ENCODE measurements around the gene JAKMIP2.
A peak's percentile ranks its signal among the peaks of the same experiment; 100 is the strongest.
"Not testable (repeated sequence)": the region's sequence is repeated elsewhere in the genome, so short reads cannot be mapped to it uniquely, and the experiment has no call there.

The JAKMIP2 gene

GRCh38 chr5:147586832-147587231, 195.7 kb downstream of the JAKMIP2 start:
- no peak for FAIRE-seq

DNA sequence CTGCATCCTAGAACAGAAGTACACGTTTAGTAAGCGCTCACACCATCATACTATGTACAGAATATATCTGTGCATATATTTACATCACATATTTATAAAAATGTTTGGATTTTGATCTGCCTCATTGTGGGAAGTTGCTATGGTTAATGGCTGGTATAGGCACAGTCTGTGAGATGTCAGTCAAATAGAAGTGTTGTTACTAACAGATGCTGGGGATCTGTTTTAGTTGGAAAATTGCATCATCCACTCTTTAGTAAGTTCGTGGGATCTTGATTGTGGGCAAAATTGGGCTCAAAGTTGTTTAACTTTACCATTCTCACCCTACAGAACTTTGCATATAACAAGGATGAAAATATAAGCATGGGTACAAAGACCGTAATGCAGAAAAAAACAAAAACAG, 196.3 kb downstream of the JAKMIP2 start:
- FAIRE-seq: no peak

GRCh38 chr5:147582272-147582671, 200.3 kb downstream of the JAKMIP2 start:
- not testable (repeated sequence) for FAIRE-seq

GRCh38 chr5:147580418-147580817, 202.1 kb downstream of the JAKMIP2 start:
- FAIRE-seq: not testable (repeated sequence)

GRCh38 chr5:147578228-147579024, 204.1 kb downstream of the JAKMIP2 start:
- FAIRE-seq: peak; percentile 94

DNA sequence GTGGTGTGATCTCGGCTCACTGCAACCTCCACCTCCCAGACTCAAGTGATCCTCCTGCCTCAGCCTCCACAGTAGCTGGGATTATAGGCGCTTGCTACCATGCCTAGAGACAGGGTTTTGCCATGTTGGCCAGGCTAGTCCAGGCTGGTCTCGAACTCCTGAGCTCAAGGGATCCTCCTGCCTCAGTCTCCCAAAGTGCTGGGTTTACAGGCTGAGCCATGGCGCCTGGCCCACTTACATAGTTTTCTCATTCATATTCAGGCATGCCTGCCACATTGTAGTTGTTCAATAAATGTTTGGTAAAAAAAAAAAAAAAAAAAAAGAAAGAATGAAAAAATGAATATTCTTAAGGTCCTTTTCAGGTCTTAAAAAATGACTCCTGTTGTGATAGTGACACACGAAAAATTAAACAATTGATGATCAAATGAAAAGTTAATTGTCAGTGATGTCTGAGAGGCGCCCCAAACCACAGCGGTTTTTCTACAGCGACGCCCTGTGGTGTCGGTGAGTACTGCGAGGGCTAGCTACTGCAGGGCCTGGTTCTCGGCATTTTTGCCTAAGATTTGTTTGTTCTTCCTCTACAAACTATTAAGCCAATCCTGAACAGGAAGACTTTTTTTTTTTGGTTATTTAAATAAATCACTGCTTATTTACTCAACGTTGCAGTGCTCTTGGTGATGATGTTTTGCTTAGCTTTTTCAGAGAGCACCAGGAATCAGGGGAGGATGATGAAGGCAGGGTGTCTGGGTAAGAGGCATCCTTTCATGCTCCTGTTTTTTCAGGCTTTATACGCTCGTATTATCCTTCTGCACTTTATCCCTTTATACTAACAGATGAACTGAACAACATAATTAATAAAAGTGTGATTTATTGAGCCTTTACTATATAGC, 205.6 kb downstream of the JAKMIP2 start:
- FAIRE-seq: peak; percentile 23

- FAIRE-seq: no peak
Observed at GRCh38 chr5:147575598-147575997, 206.9 kb downstream of the JAKMIP2 start.

- FAIRE-seq: no peak
Observed at GRCh38 chr5:147573211-147573610, 209.3 kb downstream of the JAKMIP2 start.

DNA sequence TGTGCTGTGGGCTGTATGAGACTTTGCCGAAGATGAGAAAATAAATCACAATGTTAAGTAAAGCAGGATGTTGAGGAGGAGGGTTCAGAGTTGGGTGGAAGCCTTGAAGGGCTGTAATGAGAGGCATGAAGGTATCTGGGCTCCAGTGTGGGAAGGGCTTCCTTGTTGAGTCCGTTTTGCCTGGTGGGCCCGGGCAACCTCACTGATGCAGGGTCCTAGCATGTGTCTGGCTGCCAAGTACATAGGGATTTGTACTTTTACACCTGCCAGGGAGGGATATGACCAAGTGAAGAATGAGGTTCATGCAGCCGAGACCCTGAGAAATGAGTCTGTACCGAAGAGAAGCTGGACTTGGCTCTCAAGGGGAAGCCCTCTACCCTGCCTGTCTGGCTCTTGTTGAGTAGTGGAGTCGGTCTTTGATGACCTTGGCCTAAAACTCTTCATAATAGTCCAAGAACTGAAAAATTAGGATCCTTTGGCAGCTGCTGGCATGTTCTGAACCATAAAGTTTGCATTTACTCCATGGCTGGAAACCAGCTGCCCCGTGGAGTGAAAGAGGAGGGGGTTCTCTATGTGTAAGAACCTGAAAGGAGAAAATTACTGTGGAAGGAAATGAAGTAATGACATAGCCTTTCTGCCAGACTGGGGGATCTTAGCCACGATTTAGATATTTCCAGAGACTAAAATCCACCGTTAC, 213.7 kb downstream of the JAKMIP2 start:
- FAIRE-seq: no peak

DNA sequence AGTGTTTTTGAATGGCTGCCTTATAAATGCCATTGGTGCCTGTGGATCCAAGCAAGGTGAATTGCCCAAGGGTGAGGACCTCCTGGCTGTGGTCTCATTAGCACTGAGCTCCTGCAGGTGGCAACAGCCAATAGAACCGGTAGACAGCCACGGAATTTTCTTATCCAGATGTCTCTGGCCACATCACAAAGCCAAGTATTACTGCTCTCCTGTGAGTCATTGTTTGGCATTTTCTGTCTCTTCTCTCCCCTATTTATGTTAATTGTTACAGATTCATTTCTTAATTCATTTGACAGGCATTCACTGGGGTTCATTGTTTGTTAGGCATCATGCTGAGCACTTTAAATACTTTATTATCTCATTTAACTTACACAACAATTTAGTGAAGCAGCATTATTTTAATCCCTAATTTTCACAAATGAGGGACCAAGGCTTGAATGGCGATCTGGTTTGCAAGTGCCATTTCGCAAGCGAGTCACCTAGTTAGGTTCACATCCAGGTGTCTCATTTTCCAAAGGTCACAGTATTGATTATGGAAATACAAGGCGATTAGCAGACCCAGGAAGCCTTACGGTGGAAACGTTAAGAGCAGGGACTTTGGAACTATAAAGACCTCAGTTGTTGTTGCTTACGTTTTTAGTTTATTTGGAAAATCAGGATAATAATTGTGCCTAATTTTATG, 214.5 kb downstream of the JAKMIP2 start:
- FAIRE-seq: no peak

GRCh38 chr5:147565524-147565923, 217.0 kb downstream of the JAKMIP2 start:
- no peak for FAIRE-seq

- FAIRE-seq: no peak
Observed at GRCh38 chr5:147564124-147564486, 218.4 kb downstream of the JAKMIP2 start.

GRCh38 chr5:147563466-147564123, 218.9 kb downstream of the JAKMIP2 start:
- FAIRE-seq: no peak

- no peak for FAIRE-seq
Observed at GRCh38 chr5:147561435-147561834, 221.1 kb downstream of the JAKMIP2 start.

DNA sequence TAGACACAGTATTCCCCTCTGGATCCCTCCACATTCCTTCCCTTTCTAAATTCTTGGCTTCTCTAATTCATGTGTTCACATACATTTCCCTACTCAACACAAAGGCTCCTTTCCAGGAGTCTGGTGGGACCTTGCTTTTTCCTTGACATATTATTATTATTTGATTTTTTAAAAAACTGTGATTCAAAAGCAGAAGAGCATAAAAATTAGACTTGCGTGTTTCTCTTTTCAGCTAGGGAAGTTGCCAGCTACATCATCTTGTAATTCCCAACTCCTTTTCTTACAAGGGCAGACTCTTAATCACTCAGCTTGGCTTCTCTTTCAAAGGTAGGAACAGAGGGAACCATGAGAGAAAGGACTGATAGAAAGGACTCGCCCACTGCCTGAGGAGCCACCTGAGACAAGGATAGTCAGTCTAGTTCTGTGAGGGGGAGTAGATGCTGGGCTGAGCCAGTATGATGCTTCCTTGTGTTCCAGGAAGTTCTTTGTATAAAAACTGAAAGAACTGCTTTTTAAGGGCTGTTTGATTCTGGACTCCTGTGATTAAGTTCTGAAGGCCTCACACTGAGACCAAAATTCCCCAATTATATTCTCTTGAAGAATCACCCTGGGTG, 221.7 kb downstream of the JAKMIP2 start:
- no peak for FAIRE-seq

DNA sequence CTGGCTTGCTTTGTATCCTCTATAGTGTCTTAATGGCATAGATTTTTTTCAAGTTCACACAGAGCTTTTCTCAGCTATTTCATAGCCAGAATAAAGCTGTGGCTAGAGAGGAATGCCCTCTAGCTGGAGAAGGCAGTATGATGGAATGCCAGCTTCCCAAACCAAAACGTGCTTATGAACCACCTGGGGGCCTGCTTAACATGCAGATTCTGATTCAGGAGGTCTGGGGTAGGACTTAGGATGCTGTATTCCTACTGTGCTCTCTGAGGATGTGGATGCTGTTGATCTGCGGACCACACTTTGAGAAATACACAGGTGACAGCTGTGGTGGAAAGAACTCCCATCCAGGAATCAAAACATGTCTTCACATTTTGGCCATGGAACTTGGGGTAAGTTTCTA, 222.8 kb downstream of the JAKMIP2 start:
- FAIRE-seq: no peak

GRCh38 chr5:147558826-147559225, 223.7 kb downstream of the JAKMIP2 start:
- FAIRE-seq: peak; percentile 60

DNA sequence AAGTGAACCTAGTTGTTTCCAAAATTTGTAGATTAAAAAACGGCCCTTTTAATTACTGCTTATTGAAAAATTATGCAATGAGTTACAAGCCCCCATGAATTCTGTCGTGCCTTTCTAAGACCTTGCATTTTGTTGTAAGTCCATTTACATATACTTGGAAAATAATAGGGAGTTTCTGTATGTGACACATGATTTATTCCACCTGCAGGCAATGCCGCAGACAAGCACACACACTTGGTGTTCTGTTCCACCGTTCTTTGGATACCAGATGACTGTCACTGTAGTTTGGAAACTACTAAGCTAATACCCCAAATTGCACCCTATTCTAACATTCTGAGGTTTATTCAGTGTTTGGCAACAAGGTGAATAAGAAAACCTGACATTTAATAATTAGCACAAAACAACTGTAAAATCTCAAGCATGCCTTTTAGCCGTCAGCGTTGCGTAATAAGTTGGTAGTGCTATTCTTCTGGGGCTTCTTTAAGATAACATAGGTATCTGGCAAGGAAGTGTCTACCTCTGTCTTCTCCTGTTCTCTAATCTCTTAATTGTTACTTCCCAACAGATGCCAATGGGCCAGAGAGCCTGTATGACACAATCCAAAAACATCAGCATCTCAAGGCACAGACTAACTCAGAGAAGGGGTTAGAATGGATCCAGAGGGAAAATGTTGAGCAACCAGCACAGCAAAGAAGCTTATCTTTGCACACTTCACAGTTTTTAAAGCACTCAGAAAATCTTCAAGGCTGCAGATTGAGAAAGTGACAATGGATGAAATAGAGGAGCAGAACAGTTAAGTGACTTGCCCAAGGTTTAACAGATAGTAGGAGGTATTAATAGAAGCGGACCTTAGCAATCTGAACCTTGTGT, 224.4 kb downstream of the JAKMIP2 start:
- FAIRE-seq: no peak

DNA sequence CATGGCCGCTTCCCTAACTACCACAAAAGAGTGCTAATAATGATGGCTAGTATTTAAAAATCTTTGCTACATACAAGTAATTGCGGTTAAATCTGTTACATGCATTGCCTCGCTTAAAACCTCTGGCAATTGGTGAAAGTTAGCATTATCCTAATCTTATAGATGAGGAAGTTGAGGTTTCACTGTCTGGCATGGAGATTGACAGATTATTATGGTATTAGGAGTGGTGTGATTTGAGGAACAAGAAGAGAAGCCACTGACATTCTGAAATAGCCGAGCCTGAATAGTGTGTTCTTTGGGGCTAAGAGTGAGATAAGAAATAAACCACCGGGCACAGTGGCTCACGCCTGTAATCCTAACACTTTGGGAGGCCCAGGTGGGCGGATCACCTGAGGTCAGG, 227.4 kb downstream of the JAKMIP2 start:
- no peak for FAIRE-seq

DNA sequence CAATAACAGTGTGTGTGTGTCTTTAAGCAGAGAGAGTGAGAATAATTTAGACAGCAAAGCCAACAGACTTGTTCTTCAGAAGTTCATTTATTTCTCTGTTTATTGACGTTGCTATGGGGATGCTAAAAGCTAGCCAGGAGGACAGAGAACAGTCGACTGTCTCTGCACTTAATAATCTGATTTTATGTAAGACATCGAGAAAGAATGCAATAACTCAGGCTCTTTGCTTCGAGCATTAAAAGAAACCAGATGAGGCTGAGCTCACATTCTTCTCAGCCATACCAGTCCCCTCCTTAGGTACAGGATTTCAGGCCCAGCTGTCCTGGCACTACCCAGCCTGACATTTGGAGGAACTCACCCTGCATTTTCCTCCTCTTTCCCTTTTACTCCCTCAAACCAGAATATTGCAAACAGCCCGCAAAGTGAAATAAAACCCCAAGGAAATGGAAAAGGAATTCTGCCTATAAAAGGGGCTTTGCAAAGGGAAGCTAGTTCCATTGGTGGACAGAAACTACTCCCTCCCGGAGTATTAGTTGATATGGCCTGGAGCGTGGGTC, 228.2 kb downstream of the JAKMIP2 start:
- peak; percentile 81 for FAIRE-seq
